Cortex of kidney (tissue), 1 donor: ENCODE results near the gene CALHM1.
"Not testable (repeated sequence)": the region's sequence is repeated elsewhere in the genome, so short reads cannot be mapped to it uniquely, and the experiment has no call there.

Experiments used
- DNase-seq: peaks from one replicate; lab custom pipeline; 2025; lab: John Stamatoyannopoulos, UW

The CALHM1 gene

DNA sequence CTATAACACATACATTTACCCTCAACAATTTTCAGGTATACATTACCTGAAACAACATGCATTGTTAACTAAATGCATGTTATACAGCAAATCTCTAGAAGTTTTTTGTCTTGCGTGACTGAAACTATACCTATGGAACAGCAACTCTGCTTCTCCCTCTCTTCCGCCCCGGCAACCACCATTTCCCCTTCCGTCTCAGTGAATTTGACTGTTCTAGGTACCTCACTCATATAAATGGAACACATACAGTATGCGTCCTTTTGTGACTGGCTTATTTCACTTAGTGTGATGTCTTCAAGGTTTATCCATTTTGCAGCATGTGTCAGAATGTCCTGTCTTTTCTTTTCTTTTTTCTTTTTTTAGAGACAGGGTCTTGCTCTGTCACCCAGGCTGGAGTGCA, 29.1 kb downstream of the CALHM1 start:
- DNase-seq: no peak

DNA sequence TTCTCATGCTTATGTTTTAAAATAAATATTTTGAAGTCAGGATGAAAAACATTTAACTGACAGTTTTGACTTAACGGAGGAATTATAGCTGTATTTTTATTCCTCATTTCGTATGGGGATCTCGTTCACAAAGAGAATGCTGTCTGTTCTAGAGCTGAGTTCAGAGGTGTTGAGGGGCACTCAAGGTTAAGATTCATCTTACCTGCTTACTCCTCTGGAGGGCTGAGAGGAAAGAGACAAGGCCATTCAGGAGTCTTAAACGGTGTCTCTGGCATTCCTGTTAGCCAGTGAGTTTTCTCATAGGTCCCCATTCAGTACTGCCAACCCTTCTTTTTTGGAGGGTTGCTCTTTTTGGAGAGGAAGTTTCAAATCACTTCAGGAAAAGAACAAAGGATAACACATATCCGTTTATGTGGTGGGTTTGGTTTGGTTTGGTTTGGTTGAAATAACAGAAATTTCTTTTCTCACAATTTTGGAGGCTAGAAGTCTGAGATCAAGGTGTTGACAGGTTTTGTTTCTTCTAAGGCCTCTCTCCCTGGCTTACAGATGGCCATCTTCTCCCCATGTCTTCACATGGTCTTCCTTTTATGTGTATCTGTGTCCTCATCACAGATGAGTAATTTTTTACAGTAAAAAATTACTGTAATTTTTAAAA, 29.6 kb downstream of the CALHM1 start:
- DNase-seq: no peak

DNA sequence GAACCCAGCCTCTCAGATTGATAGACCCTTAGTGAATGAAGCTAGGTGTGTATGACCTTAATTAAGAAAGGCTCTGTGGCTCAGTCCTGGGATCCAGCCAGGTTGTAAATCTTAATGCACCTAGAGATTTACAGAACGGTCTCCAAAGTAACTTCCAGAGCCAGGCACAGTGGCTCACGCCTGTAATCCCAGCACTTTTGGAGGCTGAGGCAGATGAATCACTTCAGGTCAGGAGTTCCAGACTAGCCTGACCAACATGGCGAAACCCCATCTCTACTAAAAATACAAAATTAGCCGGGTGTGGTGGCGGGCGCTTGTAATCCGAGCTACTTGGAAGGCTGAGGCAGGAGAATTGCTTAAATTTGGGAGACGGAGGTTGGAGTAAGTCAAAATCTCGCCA, 30.8 kb downstream of the CALHM1 start:
- no peak for DNase-seq

DNA sequence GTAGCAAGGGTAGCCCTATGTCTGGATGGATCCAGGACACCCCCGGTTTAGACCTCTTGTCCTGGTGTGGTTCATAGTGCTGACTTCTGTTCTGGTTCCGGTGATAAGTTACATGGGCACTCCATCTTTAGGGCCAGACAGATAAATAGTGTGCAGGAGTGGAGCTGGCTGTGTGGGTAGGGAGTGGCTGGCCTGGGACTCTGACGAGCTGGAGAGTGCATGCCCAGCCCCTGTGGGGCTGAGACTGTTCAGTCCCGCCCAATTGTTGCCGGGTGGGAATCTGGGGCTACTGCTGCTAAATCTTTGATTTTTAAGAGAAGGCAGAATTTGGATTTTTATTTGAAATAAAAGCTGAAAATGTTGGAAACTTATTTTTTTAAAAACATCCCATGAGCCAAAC, 35.0 kb downstream of the CALHM1 start:
- DNase-seq: no peak

DNA sequence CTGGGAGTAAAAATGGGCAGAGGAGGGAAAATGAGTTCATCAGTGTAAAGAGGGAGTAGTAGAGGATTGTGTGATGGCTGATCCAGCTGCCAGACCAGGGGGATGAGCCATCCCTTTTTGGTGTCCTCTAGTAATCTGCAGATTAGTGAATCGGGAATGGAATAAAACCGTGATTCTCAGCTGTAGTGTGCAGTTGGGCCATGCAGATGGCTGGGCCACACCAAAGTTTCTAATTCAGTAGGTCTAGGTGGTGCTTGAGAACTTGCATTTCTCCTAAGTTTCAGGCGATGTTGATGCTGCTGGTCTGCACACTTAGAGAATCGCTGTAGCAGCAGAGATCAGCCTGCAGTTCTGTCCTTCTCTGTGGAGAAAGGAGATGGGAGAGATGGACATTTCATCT, 39.6 kb downstream of the CALHM1 start:
- DNase-seq: no peak

DNA sequence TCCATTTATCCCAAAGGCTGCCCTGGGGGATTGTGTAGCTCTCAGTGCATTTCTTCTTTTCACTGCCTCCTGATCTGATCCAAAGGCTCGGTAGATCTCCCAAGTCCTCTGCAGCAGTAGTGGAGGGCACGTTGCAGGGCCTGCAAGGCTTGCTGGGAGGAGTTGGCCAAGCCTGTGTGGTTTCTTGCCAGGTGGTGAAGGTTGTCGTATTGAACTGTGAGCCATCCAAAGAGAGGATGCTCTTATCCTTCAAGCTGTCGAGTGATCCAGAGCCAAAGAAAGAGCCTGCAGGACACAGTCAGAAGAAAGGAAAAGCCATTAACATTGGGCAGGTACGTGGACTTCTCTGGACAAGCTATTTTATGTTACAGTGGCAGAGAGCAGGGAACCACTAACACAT, 41.1 kb downstream of the CALHM1 start:
- DNase-seq: no peak

DNA sequence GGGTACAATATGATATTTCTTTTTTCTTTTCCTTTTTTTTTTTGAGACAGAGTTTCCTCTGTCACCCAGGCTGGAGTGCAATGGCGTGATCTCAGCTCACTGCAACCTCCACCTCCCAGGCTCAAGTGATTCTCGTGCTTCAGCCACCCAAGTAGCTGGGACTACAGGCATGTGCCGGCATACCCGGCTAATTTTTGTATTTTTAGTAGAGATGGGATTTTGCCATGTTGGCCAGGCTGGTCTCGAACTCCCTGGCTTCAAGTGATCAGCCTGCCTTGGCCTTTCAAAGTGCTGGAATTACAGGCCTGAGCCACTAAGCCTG, 41.6 kb downstream of the CALHM1 start:
- DNase-seq: not testable (repeated sequence)

DNA sequence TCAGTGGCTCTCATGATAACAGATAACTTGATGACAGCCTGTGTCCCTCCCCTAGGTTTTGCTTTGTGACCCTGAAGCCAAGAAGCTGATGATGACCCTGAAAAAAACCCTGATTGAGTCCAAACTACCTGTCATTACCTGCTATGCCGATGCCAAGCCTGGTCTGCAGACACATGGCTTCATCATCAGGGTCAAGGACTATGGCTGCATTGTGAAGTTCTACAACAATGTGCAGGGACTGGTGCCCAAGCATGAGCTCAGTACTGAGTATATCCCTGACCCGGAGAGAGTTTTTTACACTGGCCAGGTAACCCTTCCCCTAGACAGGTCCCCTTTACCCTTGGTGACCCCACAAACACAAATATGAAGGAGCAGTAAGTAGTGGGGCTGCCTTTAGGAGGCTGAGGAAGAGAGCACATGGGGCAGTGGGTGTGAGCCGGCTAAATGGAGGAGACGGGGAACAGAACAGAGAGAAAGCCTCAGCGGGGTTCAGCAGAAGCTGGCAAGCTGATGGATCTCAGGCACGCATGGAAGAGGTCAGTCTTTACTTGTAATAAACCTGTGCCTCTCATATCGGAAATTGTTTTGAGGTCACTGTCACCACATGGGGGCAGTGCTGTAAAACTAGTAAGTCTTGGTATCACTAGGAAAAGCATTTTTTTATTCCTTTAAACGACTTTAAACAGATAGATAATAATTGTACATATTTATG, 42.1 kb downstream of the CALHM1 start:
- DNase-seq: no peak

DNA sequence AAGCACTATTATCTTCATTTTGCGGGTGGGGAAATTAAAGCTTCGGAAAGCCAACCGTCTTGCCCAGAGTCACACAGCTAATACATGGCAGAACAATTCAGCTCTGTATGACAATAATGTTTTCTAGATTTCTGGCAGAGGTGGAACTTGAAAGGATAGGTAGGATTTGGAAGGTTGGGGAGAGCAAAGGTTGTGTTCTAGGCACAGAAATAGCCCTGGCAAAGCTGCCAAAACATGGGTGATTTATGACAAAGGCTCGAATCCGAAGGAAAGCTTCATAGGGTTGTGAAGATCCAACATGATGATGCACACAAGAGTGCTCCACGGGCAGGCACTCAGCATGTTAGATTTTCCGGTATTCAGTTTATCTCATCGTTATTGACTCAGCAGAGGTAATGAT, 43.1 kb downstream of the CALHM1 start:
- no peak for DNase-seq

DNA sequence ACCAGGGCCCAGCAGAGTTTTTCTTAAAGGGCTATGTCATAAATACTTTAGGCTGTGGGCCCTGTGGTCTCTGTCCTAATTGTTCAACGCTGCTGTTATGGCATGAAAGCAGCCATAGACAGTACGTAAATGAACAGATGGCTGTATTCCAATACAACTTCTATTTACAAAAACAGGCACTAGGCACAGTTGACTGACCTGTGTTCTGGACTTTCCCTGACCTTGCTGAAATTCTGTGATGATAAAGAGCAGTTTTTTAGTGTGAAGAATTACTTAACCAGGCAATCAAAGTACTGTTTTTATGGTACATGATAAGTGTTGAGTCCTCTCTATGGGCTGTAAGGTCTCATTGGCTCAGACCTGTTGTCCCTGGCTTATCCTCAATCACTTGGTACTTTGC, 45.1 kb downstream of the CALHM1 start:
- no peak for DNase-seq
